LoVo (cell line): Measurements from ENCODE around the gene GPR33.
A peak's percentile ranks its signal among the peaks of the same experiment; 100 is the strongest.
"Not testable (repeated sequence)": the region's sequence is repeated elsewhere in the genome, so short reads cannot be mapped to it uniquely, and the experiment has no call there.

ENCODE experiments used
- DNase-seq: peaks from one replicate; pipeline ENCODE4 v3.0.0-alpha.2; 2016; ENCODE audit warnings: low spot score

GPR33 gene

DNA sequence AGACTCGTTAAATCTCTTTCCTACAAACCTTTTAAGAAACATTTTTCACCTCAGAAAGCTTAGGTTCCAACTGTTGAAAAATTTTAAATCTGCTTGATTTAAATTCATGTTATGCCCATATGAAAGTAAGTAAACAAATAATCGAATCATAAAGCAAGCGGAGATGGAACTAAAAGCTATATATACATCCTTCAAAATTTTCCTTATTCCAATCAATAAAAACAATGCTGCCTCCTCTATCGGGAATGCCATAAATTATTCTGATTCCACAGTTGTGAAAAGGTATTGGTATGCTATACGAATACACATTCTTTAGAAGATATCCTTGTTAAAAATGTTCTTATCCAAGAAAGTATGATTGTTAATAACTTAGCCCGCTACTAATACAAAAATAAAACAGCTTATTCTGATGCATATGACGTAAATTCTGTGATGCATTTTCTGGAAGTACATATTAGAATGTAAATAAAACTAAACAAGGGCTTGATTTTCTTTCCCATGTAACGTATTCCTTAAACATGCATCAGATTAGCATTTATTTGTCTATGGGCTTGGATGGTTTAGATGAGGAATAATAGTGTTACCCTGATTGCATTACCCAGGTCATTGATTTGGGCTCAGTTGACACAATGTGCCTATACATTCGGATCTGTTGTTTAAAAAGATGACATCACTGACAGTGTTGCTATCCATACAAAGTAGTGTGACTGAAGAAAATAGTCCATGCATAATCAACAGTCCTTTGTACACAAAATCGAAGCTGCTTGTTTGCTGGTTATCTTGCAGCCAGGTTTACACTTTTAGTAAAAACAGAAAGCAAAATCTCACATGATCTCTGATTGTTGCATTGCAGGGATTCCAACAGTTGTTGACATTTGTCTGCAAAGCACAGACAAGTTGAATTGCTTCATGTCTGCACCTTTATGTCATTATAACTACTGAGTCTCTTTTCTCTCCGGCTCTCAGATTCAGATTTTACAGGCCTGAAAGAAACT is 29.9 kb downstream of the GPR33 start:
- no peak for DNase-seq

DNA sequence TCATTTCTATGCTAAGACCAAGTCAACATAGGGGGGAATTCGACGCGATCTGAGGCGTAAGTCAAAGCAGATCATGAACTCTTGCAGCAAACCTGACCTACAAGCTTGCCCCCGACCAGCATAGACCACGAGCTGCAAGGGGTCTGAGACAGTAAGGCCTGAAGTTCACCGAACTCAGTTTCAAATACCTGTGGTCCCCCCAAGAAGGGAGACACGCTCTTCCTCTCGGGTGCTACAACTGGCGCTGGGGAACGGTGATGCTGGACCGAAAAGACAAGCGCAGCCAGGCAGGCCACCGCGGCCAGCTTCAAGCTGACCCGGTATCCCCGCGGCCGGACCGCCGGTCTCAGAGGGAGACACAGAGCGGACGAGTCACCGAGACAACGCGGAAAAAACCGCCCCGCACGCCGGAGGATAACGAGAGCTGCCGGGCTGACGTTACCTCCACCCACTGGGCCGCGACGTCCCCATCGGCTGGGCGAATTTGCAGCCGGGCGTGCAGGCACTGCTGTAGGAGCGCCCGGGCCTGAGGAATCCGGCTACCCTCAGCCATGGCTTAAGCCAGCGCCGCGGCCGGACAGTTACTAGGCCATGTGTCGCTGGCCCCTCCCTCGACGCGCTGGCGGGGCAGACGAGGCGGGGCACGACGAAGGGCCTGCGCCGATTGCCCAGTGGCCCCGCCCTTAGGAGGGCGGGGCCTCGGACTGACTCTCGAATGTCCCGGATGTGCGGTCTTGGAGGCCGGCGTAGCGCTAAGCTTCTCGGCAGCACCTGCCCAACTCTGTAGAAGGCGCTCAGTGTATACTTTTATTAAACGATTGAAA is 30.8 kb downstream of the GPR33 start, which contains the start of gene DTD2:
Gene DTD2 (minus strand): TSS at position 666 of the 824 bp plus-strand sequence. CDS start 113 bp downstream, at position 553.
- peak; percentile 97 for DNase-seq

DNA sequence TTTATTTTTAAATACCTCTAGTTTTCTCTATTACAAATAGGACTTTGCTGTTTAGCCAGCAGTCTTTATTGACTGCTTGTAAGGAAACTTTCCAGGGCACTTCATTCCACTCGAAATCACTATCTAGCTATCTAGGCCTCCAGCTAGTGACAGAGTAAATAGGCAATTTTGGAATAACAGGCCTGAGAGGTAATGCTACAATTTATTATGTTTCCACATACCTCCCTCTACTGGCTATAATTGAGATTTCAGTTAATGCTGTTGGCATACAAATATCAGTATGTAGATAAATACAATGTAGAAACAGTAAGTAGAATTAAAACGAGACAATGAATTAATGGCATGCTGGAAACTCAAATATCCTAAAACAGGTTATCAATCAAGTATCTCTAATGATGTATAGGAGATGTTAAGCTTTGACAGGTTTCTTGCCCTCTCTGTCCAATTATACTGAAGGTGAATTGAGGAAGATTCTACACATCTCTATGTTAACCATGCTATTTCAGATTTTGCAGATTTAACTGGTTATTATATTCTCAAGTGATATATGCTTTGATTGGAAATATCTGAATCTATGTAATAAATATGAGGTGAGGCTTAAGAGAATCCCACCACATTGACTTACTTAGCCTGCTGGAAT is 37.7 kb downstream of the GPR33 start:
- DNase-seq, result no peak

DNA sequence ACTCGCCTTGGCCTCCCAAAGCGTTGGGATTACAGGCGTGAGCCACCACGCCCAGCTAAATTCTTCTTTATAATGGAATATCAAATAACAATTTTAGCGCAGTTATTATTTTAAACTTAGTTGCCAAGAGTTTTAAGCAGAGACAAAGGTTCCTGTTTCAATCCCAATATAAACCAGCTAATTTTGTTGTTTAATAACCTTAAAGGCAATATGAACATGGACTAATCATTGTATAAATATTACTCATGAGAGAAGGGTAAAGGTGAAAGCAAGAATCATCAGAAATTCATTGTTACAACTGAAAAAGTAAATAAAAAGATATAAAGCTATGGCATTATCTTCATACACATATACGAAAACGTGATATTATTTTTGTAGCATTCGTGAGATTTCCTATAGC is 38.7 kb downstream of the GPR33 start:
- DNase-seq, result no peak

DNA sequence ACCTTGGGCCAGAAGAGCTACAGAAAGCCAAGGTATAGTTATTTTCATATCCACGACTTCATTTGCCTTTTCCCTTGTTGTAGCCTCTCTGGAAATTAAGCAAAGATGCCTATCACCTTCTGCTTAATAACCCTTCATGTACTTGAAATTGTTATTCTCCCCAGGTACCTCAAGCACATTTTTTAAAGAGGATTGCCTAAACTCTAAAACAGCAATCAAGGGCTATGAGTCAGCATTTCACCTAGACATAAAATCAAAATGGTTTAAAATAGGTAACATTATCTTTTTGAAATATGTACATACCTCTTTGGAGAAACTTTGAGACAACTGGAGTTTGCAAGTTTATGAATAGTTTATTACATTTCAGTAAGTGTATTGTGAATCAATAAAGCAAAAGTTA is 42.1 kb downstream of the GPR33 start:
- no peak for DNase-seq

DNA sequence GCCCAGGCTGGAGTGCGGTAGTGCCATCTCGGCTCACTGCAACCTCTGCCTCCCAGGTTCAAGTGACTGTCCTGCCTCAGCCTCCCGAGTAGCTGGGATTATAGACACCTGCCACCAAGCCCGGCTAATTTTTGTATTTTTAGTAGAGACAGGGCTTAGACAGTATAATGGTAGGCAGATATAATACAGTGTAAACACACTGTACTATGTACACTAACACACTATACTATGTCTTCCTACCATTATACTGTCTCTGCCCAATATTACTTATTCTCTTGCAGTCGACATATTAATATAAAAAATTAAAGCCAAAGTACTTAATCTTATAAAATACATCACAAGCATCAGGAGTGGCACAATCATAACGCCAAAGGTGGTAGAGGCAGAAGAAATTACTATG is 45.6 kb downstream of the GPR33 start:
- no peak for DNase-seq

DNA sequence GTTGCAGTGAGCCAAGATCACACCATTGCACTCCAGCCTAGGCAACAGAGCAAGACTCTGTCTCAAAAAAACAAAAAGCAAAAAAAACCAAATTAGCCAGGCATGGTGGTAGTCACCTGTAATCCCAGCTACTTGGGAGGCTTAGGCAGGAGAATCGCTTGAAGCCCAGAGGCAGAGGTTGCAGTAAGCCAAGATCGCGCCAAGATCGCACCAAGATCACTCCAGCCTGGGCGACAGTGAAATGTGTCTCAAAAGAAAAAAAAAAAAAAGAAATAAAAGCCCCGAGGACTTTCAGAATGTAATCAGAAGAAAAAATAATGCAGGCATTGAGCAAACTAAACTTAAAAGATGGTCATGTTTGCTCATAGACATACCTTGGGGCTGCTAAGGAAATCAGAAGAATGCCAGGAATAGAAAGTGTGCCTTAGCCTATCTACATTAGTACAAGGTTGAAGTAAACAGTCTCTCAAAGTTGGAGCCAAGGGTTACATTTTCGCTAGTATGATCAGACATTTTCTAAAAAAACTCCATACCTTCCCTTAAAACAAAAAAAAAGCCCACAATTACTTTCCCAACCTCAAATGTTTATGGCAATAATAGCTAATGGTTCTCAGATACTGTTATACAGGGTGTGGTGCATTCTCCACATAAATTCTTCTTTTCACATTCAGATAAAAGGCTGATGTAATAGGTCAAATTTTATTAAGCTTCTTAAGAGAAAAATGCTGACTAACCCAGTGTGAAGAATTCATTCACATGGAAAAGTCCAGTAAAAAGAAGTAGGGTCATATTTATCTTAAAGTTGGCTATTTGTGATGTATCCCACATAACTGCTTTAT is 46.3 kb downstream of the GPR33 start:
- DNase-seq, result peak; percentile 39

DNA sequence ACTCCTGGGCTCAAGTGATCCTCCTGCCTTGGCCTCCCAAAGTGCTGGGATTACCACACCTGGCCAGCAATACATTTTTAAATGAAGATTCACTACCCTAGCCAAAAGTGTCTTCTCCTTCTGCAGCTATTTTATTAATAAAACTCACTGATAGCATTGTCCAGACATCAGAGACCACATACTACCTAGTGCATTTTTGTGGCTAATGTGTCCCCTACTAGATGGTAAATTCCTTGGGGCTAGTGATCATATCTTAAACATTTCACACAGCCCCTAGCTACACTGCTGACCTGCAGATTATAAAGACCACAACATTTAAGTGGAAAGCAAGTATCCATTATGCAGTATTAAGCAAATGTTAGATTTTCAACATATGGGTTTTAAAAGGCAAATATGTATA is 47.6 kb downstream of the GPR33 start:
- DNase-seq, result no peak

DNA sequence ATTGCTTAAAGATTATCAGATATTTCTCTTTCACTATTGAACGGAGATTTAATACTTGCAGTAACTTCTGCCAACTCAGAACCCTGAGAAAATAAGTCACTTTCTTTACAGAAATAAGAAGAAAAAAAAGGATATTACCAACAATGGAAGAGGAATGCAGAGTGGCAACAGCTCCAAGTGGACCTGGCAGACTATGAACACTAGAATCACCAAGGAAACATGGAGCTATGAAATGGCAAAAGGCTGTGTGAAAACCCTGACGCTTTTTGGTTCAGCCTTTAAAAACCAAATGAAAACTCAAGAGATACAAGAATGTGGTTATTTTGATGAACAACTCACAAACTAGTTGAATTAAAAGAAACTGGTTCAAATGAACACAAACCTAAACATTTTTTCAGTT is 48.3 kb downstream of the GPR33 start:
- no peak for DNase-seq

DNA sequence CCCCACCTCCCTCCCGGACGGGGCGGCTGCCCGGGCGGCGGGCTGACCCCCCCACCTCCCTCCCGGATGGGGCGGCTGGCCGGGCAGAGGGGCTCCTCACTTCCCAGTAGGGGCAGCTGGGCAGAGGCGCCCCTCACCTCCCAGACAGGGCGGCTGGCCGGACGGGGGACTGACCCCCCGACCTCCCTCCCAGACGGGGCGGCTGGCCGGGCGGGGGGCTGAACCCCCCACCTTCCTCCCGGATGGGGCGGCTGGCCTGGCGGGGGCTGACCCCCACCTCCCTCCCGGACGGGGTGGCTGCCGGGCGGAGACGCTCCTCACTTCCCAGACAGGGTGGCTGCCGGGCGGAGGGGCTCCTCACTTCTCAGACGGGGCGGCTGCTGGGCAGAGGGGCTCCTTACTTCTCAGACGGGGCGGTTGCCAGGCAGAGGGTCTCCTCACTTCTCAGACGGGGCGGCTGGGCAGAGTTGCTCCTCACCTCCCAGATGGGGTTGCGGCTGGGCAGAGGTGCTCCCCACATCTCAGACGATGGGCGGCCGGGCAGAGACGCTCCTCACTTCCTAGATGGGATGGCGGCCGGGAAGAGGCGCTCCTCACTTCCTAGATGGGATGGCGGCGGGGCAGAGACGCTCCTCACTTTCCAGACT is 50.7 kb downstream of the GPR33 start:
- DNase-seq, result not testable (repeated sequence)

DNA sequence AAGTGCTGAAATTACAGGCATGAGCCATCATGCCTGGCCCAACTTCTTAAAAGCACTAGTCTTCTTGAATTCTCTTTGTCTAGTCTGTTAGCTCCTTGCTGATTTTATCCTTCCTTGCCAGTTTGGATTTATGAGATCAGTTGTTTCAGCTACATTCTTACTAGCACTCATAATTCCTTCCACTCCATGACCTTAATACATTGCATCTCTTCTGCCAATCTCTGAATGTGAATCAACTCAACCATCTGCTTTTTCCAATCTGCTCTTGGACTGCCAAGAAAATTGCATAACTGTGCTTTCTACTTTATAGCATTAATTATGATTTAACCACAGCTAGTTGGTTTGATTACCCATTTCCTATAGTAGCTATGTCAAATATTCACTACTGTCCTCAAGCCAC is 52.6 kb downstream of the GPR33 start:
- DNase-seq, result no peak
